GM23338 (cell line): ENCODE measurements around the gene GPRC5D. TPM values are rescaled to one million over a fixed set of nuclear protein-coding genes. Genes with fewer than 3 reads are reported as not detected.

Source experiments
- ATAC-seq: fragments of 200-7000 bp; cut with Tn5 transposase; 3 replicates; pipeline ENCODE4 v1.9.1; 2020
- DNase-seq: peaks from one replicate; pipeline ENCODE4 v3.0.0-alpha.2; 2015; ENCODE audit warnings: low spot score
- H2AFZ ChIP-seq: fragments of 200-600 bp; sonication (generic); 2 replicates; pipeline ENCODE4 v1.8.0; 2016; ENCODE audit warnings: antibody characterized with exemption, mild to moderate bottlenecking, moderate library complexity
- H3F3A ChIP-seq: fragments of 200-600 bp; sonication (generic); replicated peaks from 2 replicates; pipeline ENCODE4 v1.8.0; 2017; ENCODE audit warnings: antibody characterized with exemption, mixed run types, low read depth
- H3K27ac ChIP-seq: fragments of 200-600 bp; sonication (generic); 2 replicates; pipeline ENCODE4 v1.6.1; 2016; ENCODE audit warnings: low read depth
- H3K27me3 ChIP-seq: fragments of 200-600 bp; sonication (generic); 2 replicates; pipeline ENCODE4 v1.8.0; 2016; ENCODE audit warnings: mild to moderate bottlenecking, mixed run types, moderate library complexity; ENCODE audit not compliant: insufficient read depth
- H3K36me3 ChIP-seq: fragments of 200-600 bp; sonication (generic); 2 replicates; pipeline ENCODE4 v1.8.0; 2016; ENCODE audit warnings: mild to moderate bottlenecking; ENCODE audit not compliant: insufficient read depth
- H3K4me1 ChIP-seq: fragments of 200-600 bp; sonication (generic); 2 replicates; pipeline ENCODE4 v1.8.0; 2016; ENCODE audit warnings: mild to moderate bottlenecking, moderate library complexity; ENCODE audit not compliant: insufficient read depth
- H3K4me2 ChIP-seq: fragments of 200-600 bp; sonication (generic); 2 replicates; pipeline ENCODE4 v1.7.1; 2017; ENCODE audit warnings: mixed run types
- H3K4me3 ChIP-seq: fragments of 200-600 bp; sonication (generic); 2 replicates; pipeline ENCODE4 v1.6.1; 2016; ENCODE audit warnings: mixed run types
- H3K79me2 ChIP-seq: fragments of 200-600 bp; sonication (generic); replicated peaks from 2 replicates; pipeline ENCODE4 v1.8.0; 2017; ENCODE audit warnings: mild to moderate bottlenecking; ENCODE audit not compliant: insufficient read depth
- H3K9me2 ChIP-seq: fragments of 200-600 bp; sonication (generic); 2 replicates; pipeline ENCODE4 v1.8.0; 2017; ENCODE audit not compliant: insufficient read depth
- H4K20me1 ChIP-seq: fragments of 200-600 bp; sonication (generic); replicated peaks from 2 replicates; pipeline ENCODE4 v1.8.0; 2017; ENCODE audit warnings: mild to moderate bottlenecking; ENCODE audit not compliant: insufficient read depth
- H3K27ac Mint-ChIP-seq: 2 replicates; pipeline ENCODE4 v1.8.0; 2020; ENCODE audit warnings: inconsistent platforms, mild to moderate bottlenecking, moderate library complexity, mixed read lengths
- H3K27me3 Mint-ChIP-seq: 3 replicates; pipeline ENCODE4 v1.8.0; 2022; ENCODE audit warnings: low read depth, mild to moderate bottlenecking, moderate library complexity, mixed read lengths, inconsistent platforms; ENCODE audit not compliant: insufficient read depth, poor library complexity
- H3K36me3 Mint-ChIP-seq: 3 replicates; pipeline ENCODE4 v1.8.0; 2021; ENCODE audit warnings: low read depth, mild to moderate bottlenecking, inconsistent platforms, moderate library complexity, mixed read lengths
- H3K4me1 Mint-ChIP-seq: 3 replicates; pipeline ENCODE4 v1.8.0; 2020; ENCODE audit warnings: mild to moderate bottlenecking, inconsistent platforms, mixed read lengths
- H3K4me3 Mint-ChIP-seq: 3 replicates; pipeline ENCODE4 v1.8.0; 2021; ENCODE audit warnings: moderate library complexity, mild to moderate bottlenecking, inconsistent platforms, mixed read lengths
- H3K9me3 Mint-ChIP-seq: 3 replicates; pipeline ENCODE4 v1.8.0; 2020; ENCODE audit warnings: moderate library complexity, mild to moderate bottlenecking, inconsistent platforms, mixed read lengths
- CREB1 ChIP-seq: fragments of 250-450 bp; sonication (Bioruptor Pico); IDR thresholded peaks from 2 replicates; pipeline ENCODE4 v1.5.0; 2020; ENCODE audit warnings: low read depth, mild to moderate bottlenecking, moderate library complexity
- EZH2 ChIP-seq: fragments of 200-600 bp; sonication (generic); IDR thresholded peaks from one replicate; pipeline ENCODE4 v1.8.0; 2017; ENCODE audit warnings: antibody characterized with exemption, mild to moderate bottlenecking, low read depth; ENCODE audit not compliant: unreplicated experiment
- EZH2phosphoT487 ChIP-seq: fragments of 200-600 bp; sonication (generic); IDR thresholded peaks from one replicate; pipeline ENCODE4 v1.8.1; 2018; ENCODE audit warnings: antibody characterized with exemption; ENCODE audit not compliant: unreplicated experiment
- JUNB ChIP-seq: IDR thresholded peaks from one replicate; pipeline ENCODE4 v1.6.1; 2016; ENCODE audit warnings: antibody characterized with exemption; ENCODE audit not compliant: unreplicated experiment
- NANOG ChIP-seq: IDR thresholded peaks from 2 replicates; pipeline ENCODE4 v1.6.1; 2016; ENCODE audit warnings: antibody characterized with exemption, borderline replicate concordance
- POLR2AphosphoS5 ChIP-seq: IDR thresholded peaks from 2 replicates; pipeline ENCODE4 v1.6.1; 2016; ENCODE audit warnings: antibody characterized with exemption, low read depth
- STAT1 ChIP-seq: IDR thresholded peaks from one replicate; pipeline ENCODE4 v1.6.1; 2016; ENCODE audit warnings: antibody characterized with exemption; ENCODE audit not compliant: unreplicated experiment
- ZNF114 ChIP-seq: fragments of 250-450 bp; sonication (Bioruptor Pico); IDR thresholded peaks from 2 replicates; pipeline ENCODE4 v1.5.0; 2020; ENCODE audit warnings: mild to moderate bottlenecking, moderate library complexity
- ZNF331 ChIP-seq: fragments of 250-450 bp; sonication (Bioruptor Pico); IDR thresholded peaks from 2 replicates; pipeline ENCODE4 v1.5.0; 2020; ENCODE audit warnings: low read depth, mild to moderate bottlenecking, moderate library complexity
- polyA plus RNA-seq: library from polyadenylated mRNA; unstranded; fragments of >200 nt; fragmentation: Nextera tagmentation; extraction: Ambion mirVana; gene quantifications from 2 replicates; pipeline ENCODE4 v1.2.1, GENCODE V29; 2016
- total RNA-seq: library from RNA; depleted of rRNA; stranded (reverse); fragments of >200 nt; shearing (Covaris generic); gene quantifications from 2 replicates; pipeline ENCODE4 v1.2.3, GENCODE V29; 2014
- TF ChIP-seq, protein P1 (sequence below): IDR thresholded peaks from one replicate; pipeline ENCODE4 v1.6.1; 2018; ENCODE audit warnings: antibody characterized with exemption; ENCODE audit not compliant: unreplicated experiment
- TF ChIP-seq, protein P2 (sequence below), 2 experiments: fragments of 200-600 bp in 1 of 2; sonication (generic) in 1 of 2; conservative IDR thresholded peaks; 2 replicates each; pipeline versions ENCODE4 v1.5.1 to v1.6.1; 2016 to 2017; ENCODE audit warnings: antibody characterized with exemption in 2 of 2, low read depth in 2 of 2, mild to moderate bottlenecking in 2 of 2, moderate library complexity in 1 of 2
- TF ChIP-seq, protein P3 (sequence below): IDR thresholded peaks from 2 replicates; pipeline ENCODE4 v1.6.1; 2016; ENCODE audit warnings: antibody characterized with exemption
- TF ChIP-seq, protein P4 (sequence below): fragments of 250-450 bp; sonication (Bioruptor Pico); IDR thresholded peaks from 2 replicates; pipeline ENCODE4 v1.5.0; 2020; ENCODE audit warnings: mild to moderate bottlenecking, moderate library complexity

GPRC5D gene
- total and polyA plus RNA-seq, 2 experiments from 2014 or later, result not detected

DNA sequence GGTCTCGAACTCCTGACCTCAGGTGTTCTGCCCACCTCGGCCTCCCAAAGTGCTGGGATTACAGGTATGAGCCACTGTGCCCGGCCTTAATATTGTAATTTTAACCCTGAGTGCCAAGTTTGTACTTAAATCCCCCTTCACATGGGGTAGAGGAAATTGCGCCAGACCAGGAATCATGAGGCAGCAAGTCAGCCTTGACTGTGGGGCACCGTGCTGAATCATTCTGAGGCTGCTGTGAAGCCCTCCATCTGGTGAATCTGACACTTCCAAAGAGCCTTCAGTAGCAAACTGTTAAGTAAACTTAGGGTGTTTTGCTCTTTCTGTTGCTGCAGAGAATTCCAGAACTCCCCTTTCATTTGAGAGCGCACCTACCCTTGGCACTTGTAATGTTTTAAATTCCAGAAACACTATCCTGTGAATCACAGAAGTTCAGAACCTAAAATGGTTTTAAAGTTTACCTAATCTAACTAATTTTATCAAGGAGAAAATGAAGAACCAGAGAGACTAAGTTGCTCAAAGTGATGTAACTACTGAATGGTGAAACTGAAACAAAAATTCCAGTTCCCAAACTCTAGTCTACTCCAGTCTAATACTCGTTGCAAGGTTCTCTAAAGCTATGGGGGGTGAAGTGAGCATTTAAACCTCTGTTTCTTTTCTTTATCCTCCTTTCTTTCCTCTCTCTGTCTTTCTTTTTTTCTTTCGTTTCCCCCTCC is 40.6 kb upstream of the GPRC5D start:
- H3K4me3 ChIP-seq, result no peak overlapping the region
- Mint-ChIP-seq H3K27ac (peak overlapping the region; percentile 89), H3K9me3 (no peaks in the 10 kb centered on the region)

More for the DNA sequence above, 40.6 kb upstream of the GPRC5D start:
- no peak overlapping the region for H2AFZ ChIP-seq
- no peak overlapping the region for H3K4me2 ChIP-seq
- ATAC-seq (peak; percentile 42), DNase-seq (peak; percentile 34)
- Mint-ChIP-seq H3K4me3 (no peak overlapping the region), H3K27me3 (peaks cover 7% of the 10 kb centered on the region), H3K4me1 (peaks cover 42% of the 10 kb centered on the region), H3K36me3 (peaks cover 17% of the 10 kb centered on the region)
- H3K9me2 ChIP-seq, result no peaks in the 10 kb centered on the region
- peaks cover 15% of the 10 kb centered on the region; the same call in 1 of the 2 replicates for H3K79me2 ChIP-seq
- 0 out of 2 replicates have a peak overlapping the region, but pooled peaks have one; percentile 5 for H3K27ac ChIP-seq
- H3K27me3 ChIP-seq, result no peaks in the 10 kb centered on the region
- H4K20me1 ChIP-seq, result peaks cover 3% of the 10 kb centered on the region; the same call in 1 of the 2 replicates
- H3F3A ChIP-seq, result no peaks in the 10 kb centered on the region
- H3K36me3 ChIP-seq, result 0 out of 2 replicates have a peak, but pooled peaks cover 4% of the 10 kb centered on the region
- H3K4me1 ChIP-seq, result peaks cover 25% of the 10 kb centered on the region
- no peak for TF ChIP-seq CREB1 (CRISPR knock-in tag)
- TF ChIP-seq, protein P1, sequence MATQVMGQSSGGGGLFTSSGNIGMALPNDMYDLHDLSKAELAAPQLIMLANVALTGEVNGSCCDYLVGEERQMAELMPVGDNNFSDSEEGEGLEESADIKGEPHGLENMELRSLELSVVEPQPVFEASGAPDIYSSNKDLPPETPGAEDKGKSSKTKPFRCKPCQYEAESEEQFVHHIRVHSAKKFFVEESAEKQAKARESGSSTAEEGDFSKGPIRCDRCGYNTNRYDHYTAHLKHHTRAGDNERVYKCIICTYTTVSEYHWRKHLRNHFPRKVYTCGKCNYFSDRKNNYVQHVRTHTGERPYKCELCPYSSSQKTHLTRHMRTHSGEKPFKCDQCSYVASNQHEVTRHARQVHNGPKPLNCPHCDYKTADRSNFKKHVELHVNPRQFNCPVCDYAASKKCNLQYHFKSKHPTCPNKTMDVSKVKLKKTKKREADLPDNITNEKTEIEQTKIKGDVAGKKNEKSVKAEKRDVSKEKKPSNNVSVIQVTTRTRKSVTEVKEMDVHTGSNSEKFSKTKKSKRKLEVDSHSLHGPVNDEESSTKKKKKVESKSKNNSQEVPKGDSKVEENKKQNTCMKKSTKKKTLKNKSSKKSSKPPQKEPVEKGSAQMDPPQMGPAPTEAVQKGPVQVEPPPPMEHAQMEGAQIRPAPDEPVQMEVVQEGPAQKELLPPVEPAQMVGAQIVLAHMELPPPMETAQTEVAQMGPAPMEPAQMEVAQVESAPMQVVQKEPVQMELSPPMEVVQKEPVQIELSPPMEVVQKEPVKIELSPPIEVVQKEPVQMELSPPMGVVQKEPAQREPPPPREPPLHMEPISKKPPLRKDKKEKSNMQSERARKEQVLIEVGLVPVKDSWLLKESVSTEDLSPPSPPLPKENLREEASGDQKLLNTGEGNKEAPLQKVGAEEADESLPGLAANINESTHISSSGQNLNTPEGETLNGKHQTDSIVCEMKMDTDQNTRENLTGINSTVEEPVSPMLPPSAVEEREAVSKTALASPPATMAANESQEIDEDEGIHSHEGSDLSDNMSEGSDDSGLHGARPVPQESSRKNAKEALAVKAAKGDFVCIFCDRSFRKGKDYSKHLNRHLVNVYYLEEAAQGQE, result no peak
- TF ChIP-seq EZH2phosphoT487, result no peak
- no peak for TF ChIP-seq ZNF331 (CRISPR knock-in tag)
- no peak for TF ChIP-seq NANOG
- TF ChIP-seq STAT1, result no peak
- TF ChIP-seq POLR2AphosphoS5, result no peak
- TF ChIP-seq, protein P2, sequence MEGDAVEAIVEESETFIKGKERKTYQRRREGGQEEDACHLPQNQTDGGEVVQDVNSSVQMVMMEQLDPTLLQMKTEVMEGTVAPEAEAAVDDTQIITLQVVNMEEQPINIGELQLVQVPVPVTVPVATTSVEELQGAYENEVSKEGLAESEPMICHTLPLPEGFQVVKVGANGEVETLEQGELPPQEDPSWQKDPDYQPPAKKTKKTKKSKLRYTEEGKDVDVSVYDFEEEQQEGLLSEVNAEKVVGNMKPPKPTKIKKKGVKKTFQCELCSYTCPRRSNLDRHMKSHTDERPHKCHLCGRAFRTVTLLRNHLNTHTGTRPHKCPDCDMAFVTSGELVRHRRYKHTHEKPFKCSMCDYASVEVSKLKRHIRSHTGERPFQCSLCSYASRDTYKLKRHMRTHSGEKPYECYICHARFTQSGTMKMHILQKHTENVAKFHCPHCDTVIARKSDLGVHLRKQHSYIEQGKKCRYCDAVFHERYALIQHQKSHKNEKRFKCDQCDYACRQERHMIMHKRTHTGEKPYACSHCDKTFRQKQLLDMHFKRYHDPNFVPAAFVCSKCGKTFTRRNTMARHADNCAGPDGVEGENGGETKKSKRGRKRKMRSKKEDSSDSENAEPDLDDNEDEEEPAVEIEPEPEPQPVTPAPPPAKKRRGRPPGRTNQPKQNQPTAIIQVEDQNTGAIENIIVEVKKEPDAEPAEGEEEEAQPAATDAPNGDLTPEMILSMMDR (conservative IDR thresholded peaks at IDR 0.05; ENCODE audit: low read depth in 2 of 2), result no peak
- no peak for TF ChIP-seq JUNB
- TF ChIP-seq, protein P3, sequence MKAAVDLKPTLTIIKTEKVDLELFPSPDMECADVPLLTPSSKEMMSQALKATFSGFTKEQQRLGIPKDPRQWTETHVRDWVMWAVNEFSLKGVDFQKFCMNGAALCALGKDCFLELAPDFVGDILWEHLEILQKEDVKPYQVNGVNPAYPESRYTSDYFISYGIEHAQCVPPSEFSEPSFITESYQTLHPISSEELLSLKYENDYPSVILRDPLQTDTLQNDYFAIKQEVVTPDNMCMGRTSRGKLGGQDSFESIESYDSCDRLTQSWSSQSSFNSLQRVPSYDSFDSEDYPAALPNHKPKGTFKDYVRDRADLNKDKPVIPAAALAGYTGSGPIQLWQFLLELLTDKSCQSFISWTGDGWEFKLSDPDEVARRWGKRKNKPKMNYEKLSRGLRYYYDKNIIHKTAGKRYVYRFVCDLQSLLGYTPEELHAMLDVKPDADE, result no peak
- TF ChIP-seq ZNF114 (CRISPR knock-in tag), result no peak
- TF ChIP-seq EZH2, result no peak
- TF ChIP-seq, protein P4, sequence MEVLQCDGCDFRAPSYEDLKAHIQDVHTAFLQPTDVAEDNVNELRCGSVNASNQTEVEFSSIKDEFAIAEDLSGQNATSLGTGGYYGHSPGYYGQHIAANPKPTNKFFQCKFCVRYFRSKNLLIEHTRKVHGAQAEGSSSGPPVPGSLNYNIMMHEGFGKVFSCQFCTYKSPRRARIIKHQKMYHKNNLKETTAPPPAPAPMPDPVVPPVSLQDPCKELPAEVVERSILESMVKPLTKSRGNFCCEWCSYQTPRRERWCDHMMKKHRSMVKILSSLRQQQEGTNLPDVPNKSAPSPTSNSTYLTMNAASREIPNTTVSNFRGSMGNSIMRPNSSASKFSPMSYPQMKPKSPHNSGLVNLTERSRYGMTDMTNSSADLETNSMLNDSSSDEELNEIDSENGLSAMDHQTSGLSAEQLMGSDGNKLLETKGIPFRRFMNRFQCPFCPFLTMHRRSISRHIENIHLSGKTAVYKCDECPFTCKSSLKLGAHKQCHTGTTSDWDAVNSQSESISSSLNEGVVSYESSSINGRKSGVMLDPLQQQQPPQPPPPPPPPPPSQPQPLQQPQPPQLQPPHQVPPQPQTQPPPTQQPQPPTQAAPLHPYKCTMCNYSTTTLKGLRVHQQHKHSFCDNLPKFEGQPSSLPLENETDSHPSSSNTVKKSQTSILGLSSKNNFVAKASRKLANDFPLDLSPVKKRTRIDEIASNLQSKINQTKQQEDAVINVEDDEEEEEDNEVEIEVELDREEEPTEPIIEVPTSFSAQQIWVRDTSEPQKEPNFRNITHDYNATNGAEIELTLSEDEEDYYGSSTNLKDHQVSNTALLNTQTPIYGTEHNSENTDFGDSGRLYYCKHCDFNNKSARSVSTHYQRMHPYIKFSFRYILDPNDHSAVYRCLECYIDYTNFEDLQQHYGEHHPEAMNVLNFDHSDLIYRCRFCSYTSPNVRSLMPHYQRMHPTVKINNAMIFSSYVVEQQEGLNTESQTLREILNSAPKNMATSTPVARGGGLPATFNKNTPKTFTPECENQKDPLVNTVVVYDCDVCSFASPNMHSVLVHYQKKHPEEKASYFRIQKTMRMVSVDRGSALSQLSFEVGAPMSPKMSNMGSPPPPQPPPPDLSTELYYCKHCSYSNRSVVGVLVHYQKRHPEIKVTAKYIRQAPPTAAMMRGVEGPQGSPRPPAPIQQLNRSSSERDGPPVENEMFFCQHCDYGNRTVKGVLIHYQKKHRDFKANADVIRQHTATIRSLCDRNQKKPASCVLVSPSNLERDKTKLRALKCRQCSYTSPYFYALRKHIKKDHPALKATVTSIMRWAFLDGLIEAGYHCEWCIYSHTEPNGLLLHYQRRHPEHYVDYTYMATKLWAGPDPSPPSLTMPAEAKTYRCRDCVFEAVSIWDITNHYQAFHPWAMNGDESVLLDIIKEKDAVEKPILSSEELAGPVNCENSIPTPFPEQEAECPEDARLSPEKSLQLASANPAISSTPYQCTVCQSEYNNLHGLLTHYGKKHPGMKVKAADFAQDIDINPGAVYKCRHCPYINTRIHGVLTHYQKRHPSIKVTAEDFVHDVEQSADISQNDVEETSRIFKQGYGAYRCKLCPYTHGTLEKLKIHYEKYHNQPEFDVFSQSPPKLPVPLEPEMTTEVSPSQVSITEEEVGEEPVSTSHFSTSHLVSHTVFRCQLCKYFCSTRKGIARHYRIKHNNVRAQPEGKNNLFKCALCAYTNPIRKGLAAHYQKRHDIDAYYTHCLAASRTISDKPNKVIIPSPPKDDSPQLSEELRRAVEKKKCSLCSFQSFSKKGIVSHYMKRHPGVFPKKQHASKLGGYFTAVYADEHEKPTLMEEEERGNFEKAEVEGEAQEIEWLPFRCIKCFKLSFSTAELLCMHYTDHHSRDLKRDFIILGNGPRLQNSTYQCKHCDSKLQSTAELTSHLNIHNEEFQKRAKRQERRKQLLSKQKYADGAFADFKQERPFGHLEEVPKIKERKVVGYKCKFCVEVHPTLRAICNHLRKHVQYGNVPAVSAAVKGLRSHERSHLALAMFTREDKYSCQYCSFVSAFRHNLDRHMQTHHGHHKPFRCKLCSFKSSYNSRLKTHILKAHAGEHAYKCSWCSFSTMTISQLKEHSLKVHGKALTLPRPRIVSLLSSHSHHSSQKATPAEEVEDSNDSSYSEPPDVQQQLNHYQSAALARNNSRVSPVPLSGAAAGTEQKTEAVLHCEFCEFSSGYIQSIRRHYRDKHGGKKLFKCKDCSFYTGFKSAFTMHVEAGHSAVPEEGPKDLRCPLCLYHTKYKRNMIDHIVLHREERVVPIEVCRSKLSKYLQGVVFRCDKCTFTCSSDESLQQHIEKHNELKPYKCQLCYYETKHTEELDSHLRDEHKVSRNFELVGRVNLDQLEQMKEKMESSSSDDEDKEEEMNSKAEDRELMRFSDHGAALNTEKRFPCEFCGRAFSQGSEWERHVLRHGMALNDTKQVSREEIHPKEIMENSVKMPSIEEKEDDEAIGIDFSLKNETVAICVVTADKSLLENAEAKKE (CRISPR knock-in tag), result no peak
